Measurements from ENCODE around the gene HOXB8. TPM values are rescaled to one million over a fixed set of nuclear protein-coding genes. Genes with fewer than 3 reads are reported as not detected.

Gene HOXB8
- total RNA-seq, 1 experiment from 2014 or later: 0.47 TPM

GRCh38 chr17:48601539-48602425, 13.3 kb downstream of the HOXB8 start:
- in situ Hi-C loops (cut with HindIII; ENCODE audit: low pct_unique_long_range_greater_than_20kb, low sequenced_read_pairs): no loop called here

GRCh38 chr17:48601207-48601538, 13.9 kb downstream of the HOXB8 start:
- DNase-seq (ENCODE audit: low read depth): no peak
- in situ Hi-C loops (cut with HindIII; ENCODE audit: low pct_unique_long_range_greater_than_20kb, low sequenced_read_pairs): no loop called here

More at GRCh38 chr17:48601539-48602425, 13.3 kb downstream of the HOXB8 start:
- DNase-seq (ENCODE audit: low read depth): peak; percentile 55

DNA sequence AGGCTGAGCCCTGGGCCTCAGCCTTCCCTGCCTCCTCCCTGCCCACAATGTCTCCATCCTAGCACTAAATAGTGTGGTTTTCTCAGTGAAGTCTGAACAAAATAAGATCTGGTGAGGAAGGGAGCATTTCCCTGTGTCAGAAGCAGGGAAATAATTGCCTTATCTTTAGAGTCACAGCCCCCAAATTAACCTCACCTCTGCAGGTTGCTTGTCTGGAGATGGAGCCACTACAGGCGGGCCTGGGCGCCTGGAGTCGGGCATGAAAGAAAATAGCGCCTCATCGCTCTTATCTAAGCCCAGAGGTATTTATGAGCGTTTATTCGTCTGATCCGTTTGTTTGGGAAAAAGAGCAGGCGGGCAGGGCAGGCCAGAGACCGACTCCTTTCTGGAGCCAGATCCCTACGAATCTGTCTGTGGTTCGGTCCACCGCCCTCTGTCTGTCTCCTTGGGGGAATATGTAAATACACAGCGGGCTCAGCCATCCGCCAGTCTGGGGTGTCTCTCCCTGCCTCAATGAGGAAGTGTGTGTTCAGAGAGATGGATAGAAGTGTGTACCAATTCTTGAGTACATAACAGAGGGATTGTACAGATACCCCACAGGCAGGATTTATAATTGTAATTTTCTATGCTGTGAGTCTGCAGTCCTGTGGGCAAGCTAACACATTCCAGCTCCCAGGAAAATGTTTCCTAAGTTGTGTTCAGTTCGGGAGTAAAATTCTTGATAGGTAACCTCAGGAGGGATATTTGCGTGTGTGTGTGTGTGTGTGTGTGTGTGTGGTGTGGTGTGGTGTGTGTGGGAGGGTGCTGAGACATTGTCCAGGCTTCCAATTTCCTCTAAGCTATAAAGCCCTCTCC, 14.6 kb downstream of the HOXB8 start:
- in situ Hi-C loops (cut with HindIII; ENCODE audit: low pct_unique_long_range_greater_than_20kb, low sequenced_read_pairs): no loop called here

DNA sequence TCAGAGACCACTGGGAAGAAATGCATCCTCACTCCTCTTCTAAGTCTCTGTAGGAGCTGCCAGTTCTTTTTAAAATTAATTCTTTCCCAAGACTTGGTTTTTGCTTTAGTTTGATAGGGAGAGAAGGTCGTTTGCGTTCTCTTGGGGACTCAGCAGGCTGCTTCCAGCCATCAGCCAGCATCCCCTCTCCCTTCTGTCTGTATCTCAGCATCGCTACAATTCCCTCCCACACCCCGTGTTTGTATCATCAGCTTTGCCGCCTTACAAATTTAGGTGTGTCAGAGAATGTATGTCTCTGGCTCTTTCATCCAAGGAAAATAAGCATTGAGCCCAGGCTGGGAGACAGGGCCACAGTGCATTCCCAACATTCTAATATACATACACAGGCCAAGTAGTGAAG, 15.7 kb downstream of the HOXB8 start:
- in situ Hi-C loops (cut with HindIII; ENCODE audit: low pct_unique_long_range_greater_than_20kb, low sequenced_read_pairs): no loop called here
- DNase-seq (ENCODE audit: low read depth): no peak

More for the DNA sequence above, 14.6 kb downstream of the HOXB8 start:
- DNase-seq (ENCODE audit: low read depth): no peak

- no peak for DNase-seq (ENCODE audit: low read depth)
- in situ Hi-C loops (cut with HindIII; ENCODE audit: low pct_unique_long_range_greater_than_20kb, low sequenced_read_pairs): no loop called here
These were observed 16.4 kb downstream of the HOXB8 start for GRCh38 chr17:48598736-48599135.

DNA sequence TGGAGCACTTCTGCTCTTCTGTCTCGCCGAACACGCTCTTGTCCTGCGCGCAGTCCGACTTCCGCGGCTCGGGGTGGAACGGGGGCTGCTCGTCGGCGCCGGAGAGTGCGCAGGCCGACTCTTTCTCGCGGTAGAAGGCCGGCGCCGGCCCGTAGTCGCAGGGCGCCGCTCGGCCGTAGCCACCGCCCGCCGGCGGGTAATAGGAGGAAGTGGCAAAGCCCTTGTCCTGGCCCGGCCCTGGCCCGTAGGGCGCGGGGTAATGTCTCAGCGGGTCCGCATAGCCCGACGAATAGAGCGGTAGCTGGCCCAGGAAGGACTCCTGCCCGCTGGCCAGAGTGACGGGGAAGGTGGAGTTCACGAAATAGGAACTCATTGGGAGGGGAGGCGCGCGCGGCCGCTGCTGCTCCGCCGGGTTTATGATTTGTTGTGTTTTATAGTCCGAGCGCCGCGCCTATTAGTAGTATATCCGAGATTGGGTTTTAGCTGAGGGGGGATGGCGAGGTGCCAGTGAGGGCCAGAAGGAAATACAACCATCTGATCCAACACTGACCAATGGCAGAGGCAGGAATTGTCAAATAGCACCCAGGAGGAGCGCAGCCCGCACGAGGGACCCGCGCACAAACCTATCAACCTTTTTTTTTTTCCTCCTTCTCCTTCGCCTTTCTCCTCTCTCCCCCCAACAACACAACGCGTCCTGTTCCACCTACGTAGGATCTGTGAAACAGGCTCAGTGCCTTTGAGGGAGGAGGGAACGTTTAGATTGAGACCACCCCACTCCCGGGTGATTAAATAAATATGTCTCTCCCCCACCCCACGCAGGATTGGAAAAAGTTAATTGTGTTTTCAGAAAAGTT, 17.1 kb downstream of the HOXB8 start:
- no peak for DNase-seq (ENCODE audit: low read depth)

GRCh38 chr17:48597528-48597777, 17.6 kb downstream of the HOXB8 start:
- no peak for DNase-seq (ENCODE audit: low read depth)

More for the DNA sequence above, 17.1 kb downstream of the HOXB8 start:
- in situ Hi-C loops (cut with HindIII; ENCODE audit: low pct_unique_long_range_greater_than_20kb, low sequenced_read_pairs): no loop called here

GRCh38 chr17:48596735-48597527, 18.2 kb downstream of the HOXB8 start:
- DNase-seq (ENCODE audit: low read depth): no peak
- in situ Hi-C loops (cut with HindIII; ENCODE audit: low pct_unique_long_range_greater_than_20kb, low sequenced_read_pairs): no loop called here

More at GRCh38 chr17:48597528-48597777, 17.6 kb downstream of the HOXB8 start:
- in situ Hi-C loops (cut with HindIII; ENCODE audit: low pct_unique_long_range_greater_than_20kb, low sequenced_read_pairs): no loop called here

DNA sequence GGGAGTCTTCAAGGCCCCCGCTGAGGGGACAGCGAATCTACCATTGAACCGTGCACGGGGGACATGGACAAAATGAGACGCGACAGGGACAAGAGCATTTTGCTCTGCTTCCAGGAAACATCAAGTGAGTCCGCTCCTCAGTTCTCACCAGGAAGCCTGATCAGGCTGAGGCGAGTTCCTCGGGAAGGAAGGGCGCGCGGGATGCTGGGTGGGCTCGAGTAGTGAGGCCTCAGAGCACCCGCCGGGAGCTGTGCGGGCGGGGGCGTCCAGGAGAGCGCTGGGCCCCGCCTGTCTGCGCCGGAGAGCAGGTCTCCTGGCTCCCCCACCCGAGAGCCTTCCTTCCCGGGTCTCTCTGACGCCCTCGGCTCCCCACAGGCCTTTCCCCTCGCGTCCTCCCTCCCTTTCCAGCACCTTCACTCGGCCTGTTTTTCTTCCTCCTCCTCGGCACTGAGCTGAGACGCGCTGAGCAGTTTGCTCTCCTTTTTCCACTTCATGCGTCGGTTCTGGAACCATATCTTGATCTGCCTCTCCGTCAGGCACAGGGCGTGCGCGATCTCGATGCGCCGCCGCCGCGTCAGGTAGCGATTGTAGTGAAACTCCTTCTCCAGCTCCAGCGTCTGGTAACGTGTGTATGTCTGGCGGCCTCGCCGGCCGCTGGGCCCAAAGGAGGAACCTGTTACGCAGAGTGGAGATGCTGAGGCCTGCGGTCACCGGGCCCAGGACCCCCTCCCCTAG, 18.9 kb downstream of the HOXB8 start:
- in situ Hi-C loops (cut with HindIII; ENCODE audit: low pct_unique_long_range_greater_than_20kb, low sequenced_read_pairs): no loop called here
- DNase-seq (ENCODE audit: low read depth): no peak

DNA sequence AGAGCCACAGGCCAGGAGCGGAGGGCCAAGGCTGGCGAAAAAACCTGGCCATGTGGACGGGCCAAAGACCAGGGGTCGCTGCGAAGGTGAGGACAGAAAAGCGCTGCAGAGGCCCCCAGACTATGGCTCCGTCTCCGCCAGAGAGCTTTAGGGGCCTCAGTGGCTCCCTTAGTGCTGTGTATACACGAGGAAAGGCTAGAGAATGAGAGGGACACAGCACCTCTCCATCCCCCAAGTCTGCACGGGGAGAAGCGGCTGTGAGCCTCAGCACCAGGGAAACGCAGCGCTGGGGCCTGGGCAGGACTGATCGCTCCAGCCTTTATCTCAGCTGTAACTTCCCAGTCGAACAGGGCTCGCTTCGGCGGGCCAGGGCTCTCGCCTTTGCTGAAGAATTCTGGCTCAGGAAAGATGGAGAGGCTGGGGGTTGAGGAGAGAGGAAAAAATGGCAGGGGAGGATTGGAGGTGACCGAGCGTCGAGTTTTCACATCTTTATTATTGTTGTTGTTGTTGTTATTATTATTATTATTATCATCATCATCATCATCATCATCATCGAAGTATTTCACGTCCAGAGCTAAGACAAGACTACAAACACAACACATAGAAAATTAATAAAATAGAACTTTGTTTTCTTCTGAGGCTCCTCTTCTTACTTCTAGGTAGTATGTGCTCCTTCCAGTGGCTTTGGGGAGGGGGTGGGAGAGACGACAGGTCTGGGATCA, 19.7 kb downstream of the HOXB8 start:
- DNase-seq (ENCODE audit: low read depth): no peak
- in situ Hi-C loops (cut with HindIII; ENCODE audit: low pct_unique_long_range_greater_than_20kb, low sequenced_read_pairs): no loop called here

- DNase-seq (ENCODE audit: low read depth): no peak
- in situ Hi-C loops (cut with HindIII; ENCODE audit: low pct_unique_long_range_greater_than_20kb, low sequenced_read_pairs): no loop called here
These were observed 20.4 kb downstream of the HOXB8 start for GRCh38 chr17:48594538-48595277.

GRCh38 chr17:48593840-48594537, 21.1 kb downstream of the HOXB8 start:
- in situ Hi-C loops (cut with HindIII; ENCODE audit: low pct_unique_long_range_greater_than_20kb, low sequenced_read_pairs): no loop called here
- DNase-seq (ENCODE audit: low read depth): peak; percentile 67

DNA sequence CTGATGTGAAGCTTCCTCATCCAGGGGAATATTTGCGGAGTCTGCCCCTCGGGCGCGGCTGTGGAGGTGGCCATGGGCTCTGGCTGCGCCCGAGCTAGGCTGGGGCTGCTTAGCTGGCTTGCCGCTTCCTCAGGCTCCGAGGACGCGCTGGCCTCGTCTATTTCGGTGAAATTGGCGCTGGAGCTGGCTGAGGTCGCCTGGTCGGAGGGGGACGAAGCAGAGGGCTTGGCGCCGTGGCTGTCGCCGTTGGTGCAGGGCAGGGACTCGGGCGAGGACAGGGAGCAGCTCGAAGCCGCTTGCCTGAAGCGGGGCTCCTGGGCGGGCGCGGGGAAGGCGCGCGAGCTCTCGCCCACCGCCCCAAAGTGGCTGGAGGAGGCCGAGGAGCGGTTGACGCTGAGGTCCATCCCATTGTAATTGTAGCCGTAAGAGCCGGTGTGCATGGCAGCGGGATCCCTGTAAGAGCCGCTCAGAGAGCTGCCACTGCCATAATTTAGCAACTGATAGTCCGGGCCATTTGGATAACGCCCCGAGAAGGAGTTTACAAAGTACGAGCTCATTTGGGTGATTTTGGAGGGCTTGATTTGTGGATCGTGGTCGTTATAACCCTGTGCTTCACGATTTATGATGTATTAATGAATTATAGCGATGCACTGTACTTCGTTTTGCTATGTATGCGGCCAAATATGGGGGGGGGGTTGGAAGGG, 21.8 kb downstream of the HOXB8 start, which contains the start of gene HOXB5:
Gene HOXB5, minus strand, starts transcription at position 654 of the 704 bp plus-strand sequence. Its CDS starts 97 bp downstream, at position 557.
- in situ Hi-C loops (cut with HindIII; ENCODE audit: low pct_unique_long_range_greater_than_20kb, low sequenced_read_pairs): no loop called here
- no peak for DNase-seq (ENCODE audit: low read depth)

- in situ Hi-C loops (cut with HindIII; ENCODE audit: low pct_unique_long_range_greater_than_20kb, low sequenced_read_pairs): no loop called here
- DNase-seq (ENCODE audit: low read depth): no peak
These were observed 22.5 kb downstream of the HOXB8 start for GRCh38 chr17:48592577-48592976.

GRCh38 chr17:48592057-48592514, 23.0 kb downstream of the HOXB8 start:
- no peak for DNase-seq (ENCODE audit: low read depth)
- in situ Hi-C loops (cut with HindIII; ENCODE audit: low pct_unique_long_range_greater_than_20kb, low sequenced_read_pairs): no loop called here

Measured in Caki2 (cell line).